Lower lobe of right lung (tissue), 2 donors: Measurements from ENCODE around the gene ATP11B. TPM values are rescaled to one million over a fixed set of nuclear protein-coding genes. Genes with fewer than 3 reads are reported as not detected.

Experiments
- ATAC-seq, 2 donors: fragments of 200-7000 bp; cut with Tn5 transposase; one replicate each; pipeline ENCODE4 v1.9.1; 2020 to 2022; ENCODE audit warnings: mild to moderate bottlenecking in 2 of 2, moderate library complexity in 2 of 2
- DNase-seq: peaks from one replicate; pipeline ENCODE4 v3.0.0-alpha.2; 2020
- H3K27ac ChIP-seq: fragments of 200-600 bp; one replicate; pipeline ENCODE4 v1.8.0; 2022
- H3K27me3 ChIP-seq: fragments of 200-600 bp; one replicate; pipeline ENCODE4 v1.8.0; 2022; ENCODE audit warnings: low read depth
- H3K36me3 ChIP-seq: fragments of 200-600 bp; one replicate; pipeline ENCODE4 v1.8.0; 2022; ENCODE audit warnings: mild to moderate bottlenecking
- H3K4me1 ChIP-seq: fragments of 200-600 bp; one replicate; pipeline ENCODE4 v1.8.0; 2022
- H3K4me3 ChIP-seq: fragments of 200-600 bp; one replicate; pipeline ENCODE4 v1.8.0; 2022; ENCODE audit warnings: mild to moderate bottlenecking
- H3K9me3 ChIP-seq: fragments of 200-600 bp; one replicate; pipeline ENCODE4 v1.8.0; 2022
- intact Hi-C: fragments of 100-400 bp; cut with DNase I; formaldehyde crosslinking; loops from one replicate; pipeline ENCODE4 v1.11.0; 2022
- total RNA-seq: library from RNA; stranded (reverse); fragmentation: NEBNext Ultra II Directional; extraction: Animal tissue kit (Norgen Biotek cat#: 25700); gene quantifications from one replicate; pipeline ENCODE4 v1.2.1, GENCODE V29; 2021
- TF ChIP-seq, protein P1 (sequence below): fragments of 200-600 bp; IDR thresholded peaks from one replicate; pipeline ENCODE4 v1.8.0; 2022; ENCODE audit warnings: antibody characterized with exemption, mild to moderate bottlenecking
- donor health status: DM: no; HTN: yes; CAD: no; lungs with severe emphysema.

The ATP11B gene
- total RNA-seq, 1 donor from 2014 or later, result 69.1 TPM

DNA sequence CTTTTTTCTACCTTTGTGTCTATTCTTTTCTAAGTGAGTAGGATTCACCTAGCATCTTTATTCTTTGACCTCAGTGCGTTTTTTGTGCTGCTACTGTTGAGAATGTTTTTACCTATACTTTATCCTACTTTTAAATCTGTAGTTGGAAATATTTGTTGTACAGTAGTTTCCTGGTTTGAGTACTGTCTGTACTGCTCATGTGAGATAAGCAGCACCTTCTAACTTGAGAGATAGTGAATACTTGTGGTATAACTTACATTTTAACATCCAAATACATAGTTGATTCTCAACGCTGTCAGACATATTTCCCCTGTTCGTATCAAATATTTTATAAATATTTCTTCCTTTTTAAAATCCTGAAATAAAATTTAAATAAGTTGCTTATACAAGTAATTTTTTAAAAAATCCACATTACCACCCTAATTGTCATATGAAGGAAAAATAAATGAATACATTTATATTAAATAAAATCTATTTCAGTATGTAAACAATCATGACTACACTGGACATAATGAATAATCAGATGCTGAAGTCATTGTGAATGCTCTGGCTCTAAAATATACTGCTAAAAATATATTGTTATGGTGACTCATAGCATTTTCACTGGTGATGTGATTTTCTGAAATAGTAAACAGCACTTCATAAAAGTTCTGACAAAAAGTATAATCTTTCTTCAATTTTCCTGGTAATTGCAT, 17.4 kb downstream of the ATP11B start:
- peaks cover 16% of the 10 kb centered on the region for H3K4me1 ChIP-seq
- DNase-seq (no peak), ATAC-seq (no peak)
- no peaks in the 10 kb centered on the region for H3K27me3 ChIP-seq
- peaks cover 3% of the 10 kb centered on the region for H3K36me3 ChIP-seq
- H3K9me3 ChIP-seq, result no peaks in the 10 kb centered on the region
- H3K4me3 ChIP-seq, result no peak overlapping the region
- intact Hi-C loops, result no loop called here
- TF ChIP-seq, protein P1, sequence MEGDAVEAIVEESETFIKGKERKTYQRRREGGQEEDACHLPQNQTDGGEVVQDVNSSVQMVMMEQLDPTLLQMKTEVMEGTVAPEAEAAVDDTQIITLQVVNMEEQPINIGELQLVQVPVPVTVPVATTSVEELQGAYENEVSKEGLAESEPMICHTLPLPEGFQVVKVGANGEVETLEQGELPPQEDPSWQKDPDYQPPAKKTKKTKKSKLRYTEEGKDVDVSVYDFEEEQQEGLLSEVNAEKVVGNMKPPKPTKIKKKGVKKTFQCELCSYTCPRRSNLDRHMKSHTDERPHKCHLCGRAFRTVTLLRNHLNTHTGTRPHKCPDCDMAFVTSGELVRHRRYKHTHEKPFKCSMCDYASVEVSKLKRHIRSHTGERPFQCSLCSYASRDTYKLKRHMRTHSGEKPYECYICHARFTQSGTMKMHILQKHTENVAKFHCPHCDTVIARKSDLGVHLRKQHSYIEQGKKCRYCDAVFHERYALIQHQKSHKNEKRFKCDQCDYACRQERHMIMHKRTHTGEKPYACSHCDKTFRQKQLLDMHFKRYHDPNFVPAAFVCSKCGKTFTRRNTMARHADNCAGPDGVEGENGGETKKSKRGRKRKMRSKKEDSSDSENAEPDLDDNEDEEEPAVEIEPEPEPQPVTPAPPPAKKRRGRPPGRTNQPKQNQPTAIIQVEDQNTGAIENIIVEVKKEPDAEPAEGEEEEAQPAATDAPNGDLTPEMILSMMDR, result no peak
- no peak overlapping the region for H3K27ac ChIP-seq

DNA sequence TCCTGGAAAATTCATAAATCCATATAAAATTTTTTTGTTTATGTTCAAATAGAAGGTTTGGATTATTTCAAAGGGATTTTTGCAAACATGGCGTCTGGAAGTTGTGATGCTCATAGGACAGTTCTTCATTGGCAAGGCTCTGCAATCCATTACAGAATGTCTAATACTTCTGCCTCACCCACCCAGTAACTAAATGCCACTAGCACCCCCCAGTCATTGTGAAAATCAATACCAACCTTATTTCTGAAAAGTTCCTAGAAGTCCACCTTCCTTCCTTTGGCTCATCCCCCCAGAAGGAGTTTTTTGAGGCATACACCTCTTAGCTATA, 17.9 kb downstream of the ATP11B start:
- ATAC-seq (no peak), DNase-seq (no peak)
- Histone ChIP-seq H3K36me3 (peaks cover 3% of the 10 kb centered on the region), H3K27me3 (no peaks in the 10 kb centered on the region), H3K9me3 (no peaks in the 10 kb centered on the region), H3K4me1 (peaks cover 22% of the 10 kb centered on the region), H3K4me3 (no peak overlapping the region), H3K27ac (no peak overlapping the region)
- intact Hi-C loops, result no loop called here
- TF ChIP-seq, protein P1, result no peak

DNA sequence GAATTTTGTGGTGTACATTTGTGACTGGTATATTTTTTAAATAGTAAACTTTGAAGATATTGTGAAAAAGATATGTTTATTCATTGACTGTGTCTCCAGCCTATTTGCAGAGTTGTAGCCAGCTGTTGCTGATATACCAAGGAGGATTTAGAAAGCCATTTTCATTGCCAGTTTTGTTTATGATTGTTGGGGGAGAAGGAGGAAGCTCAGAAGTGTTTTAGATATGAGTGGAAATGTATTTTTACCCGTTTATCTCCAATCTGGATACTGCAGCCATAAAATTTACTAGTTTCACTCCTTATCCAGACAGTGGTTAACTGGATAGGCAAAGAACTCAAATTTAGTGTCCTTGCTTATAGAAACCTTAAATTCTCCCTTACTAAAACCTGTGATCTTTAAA, 18.8 kb downstream of the ATP11B start:
- intact Hi-C loops, result no loop called here
- ATAC-seq, result no peak
- TF ChIP-seq, protein P1, result no peak
- peaks cover 17% of the 10 kb centered on the region for H3K4me1 ChIP-seq
- H3K4me3 ChIP-seq, result no peak overlapping the region
- DNase-seq, result no peak
- no peaks in the 10 kb centered on the region for H3K9me3 ChIP-seq
- H3K27me3 ChIP-seq, result no peaks in the 10 kb centered on the region
- H3K27ac ChIP-seq, result no peak overlapping the region
- peaks cover 3% of the 10 kb centered on the region for H3K36me3 ChIP-seq

DNA sequence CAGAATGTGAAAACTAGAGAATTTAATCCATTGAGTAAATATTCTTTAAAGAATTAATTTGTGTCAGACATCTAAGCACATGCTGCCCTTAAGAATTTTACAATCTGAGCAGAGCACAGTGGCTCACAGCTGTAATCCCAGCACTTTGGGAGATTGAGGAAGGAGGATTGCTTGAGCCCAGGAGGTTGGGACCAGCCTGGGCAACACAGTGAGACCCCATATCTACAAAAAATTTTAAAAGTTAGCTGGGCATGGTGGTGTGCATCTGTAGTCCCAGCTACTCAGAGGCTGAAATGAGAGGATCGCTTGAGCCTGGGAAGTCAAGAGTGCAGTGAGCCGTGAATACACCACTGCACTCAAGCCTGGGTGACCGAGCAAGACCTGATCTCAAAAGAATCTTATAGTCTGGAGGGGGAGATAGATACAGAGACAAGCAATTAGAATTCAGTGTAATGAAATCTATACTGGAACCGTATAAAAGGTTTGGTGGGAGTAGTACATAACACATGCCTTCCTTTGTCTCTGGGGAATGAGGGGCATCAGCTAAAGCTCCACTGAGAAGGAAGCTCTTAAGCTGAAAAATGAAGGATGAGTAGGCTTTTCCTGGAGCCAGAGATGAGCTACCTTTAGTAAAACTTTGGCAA, 21.2 kb downstream of the ATP11B start:
- Histone ChIP-seq H3K4me1 (peaks cover 7% of the 10 kb centered on the region), H3K27me3 (no peaks in the 10 kb centered on the region), H3K27ac (no peak overlapping the region), H3K4me3 (no peak overlapping the region), H3K9me3 (no peaks in the 10 kb centered on the region), H3K36me3 (peaks cover 3% of the 10 kb centered on the region)
- no peak for DNase-seq
- ATAC-seq, result no peak
- TF ChIP-seq, protein P1, result no peak
- intact Hi-C loops, result no loop called here

DNA sequence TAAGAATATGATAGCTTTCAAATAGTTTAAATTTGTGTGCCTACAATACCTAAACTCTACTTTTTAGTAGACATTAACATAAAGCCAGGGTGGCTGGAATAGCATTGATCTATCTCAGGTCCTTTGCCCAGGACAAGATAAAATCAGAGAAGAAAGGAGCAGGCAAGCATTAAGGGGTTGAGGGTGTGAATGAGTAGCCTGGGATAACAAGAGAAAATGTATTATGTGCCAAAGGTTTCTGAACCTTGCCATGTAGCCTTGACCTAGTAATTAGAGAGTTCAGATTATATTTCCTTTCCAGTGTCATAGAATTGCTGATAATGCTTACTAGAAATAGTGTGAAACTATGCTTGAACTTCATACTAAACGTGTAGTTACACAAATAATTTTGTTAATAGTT, 22.9 kb downstream of the ATP11B start:
- Histone ChIP-seq H3K9me3 (no peaks in the 10 kb centered on the region), H3K4me1 (peaks cover 7% of the 10 kb centered on the region), H3K27me3 (no peaks in the 10 kb centered on the region), H3K27ac (no peak overlapping the region), H3K4me3 (no peak overlapping the region), H3K36me3 (peaks cover 13% of the 10 kb centered on the region)
- intact Hi-C loops, result no loop called here
- DNase-seq (no peak), ATAC-seq (no peak)
- TF ChIP-seq, protein P1, result no peak
